Activated naive CD8-positive, alpha-beta T cell treated with anti-CD3 and anti-CD28 coated beads for 36 hours (primary cell): ENCODE data around the gene GRIA1. TPM values are rescaled to one million over a fixed set of nuclear protein-coding genes. Genes with fewer than 3 reads are reported as not detected.

ENCODE experiments used
- DNase-seq: peaks from one replicate; pipeline ENCODE4 v3.0.0; 2021
- H3K27ac Mint-ChIP-seq: one replicate; pipeline ENCODE4 v1.8.0; 2022; ENCODE audit warnings: mild to moderate bottlenecking, moderate library complexity, mixed read lengths
- H3K27me3 Mint-ChIP-seq: one replicate; pipeline ENCODE4 v1.8.0; 2022; ENCODE audit warnings: mild to moderate bottlenecking, mixed read lengths
- H3K36me3 Mint-ChIP-seq: one replicate; pipeline ENCODE4 v1.8.0; 2021; ENCODE audit warnings: mild to moderate bottlenecking, mixed read lengths
- H3K4me1 Mint-ChIP-seq: one replicate; pipeline ENCODE4 v1.8.0; 2021; ENCODE audit warnings: mixed read lengths
- H3K4me3 Mint-ChIP-seq: one replicate; pipeline ENCODE4 v1.8.0; 2022; ENCODE audit warnings: mild to moderate bottlenecking, moderate library complexity, mixed read lengths
- H3K9me3 Mint-ChIP-seq: one replicate; pipeline ENCODE4 v1.8.0; 2022; ENCODE audit warnings: mixed read lengths
- total RNA-seq, 2 experiments: library from RNA; stranded (reverse); gene quantifications; one replicate each; pipeline ENCODE4 v1.2.3, GENCODE V29; 2021

The GRIA1 gene
- total RNA-seq, 2 experiments from 2014 or later = not detected

DNA sequence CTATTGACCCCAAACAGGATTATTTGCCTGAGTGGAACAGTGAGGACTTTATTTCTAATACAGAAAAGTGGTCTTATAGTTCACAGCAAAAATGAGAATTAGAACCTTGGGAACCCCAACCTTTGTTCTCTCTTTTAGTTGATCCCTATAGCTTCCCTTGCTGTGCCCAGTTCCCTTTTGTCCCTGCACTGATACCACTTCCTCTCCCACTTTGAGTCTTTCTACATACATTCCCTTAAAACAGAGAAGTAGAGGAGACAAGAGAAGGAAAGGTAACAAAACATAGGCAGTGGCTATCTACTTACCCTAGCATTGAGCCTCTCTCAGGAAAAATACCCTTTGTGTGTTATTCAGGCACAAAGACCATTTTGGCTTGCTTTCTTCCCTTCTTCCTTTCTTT lies 301.8 kb downstream of the GRIA1 start:
- Mint-ChIP-seq H3K9me3 (no peaks in the 10 kb centered on the region), H3K27ac (no peak overlapping the region)

DNA sequence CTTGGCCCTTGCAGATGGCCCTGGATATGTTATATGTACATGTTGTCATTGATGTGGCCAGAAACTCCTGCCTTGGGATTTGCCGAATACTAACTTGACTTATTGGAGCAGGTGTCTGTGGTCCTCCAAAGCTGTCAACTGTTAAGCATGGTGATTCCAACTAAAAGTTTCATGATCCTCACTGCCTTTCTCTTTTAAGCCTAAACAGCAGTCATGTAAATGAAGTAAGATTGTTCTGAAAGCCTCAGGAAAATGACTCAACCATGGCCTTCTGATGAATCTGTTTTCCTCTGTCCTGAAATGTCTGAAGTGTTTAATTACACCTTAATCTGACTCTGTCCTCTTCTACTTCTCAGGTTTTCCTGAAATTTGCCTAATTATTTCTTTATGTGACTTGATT lies 303.2 kb downstream of the GRIA1 start:
- Mint-ChIP-seq H3K27ac (no peak overlapping the region), H3K4me1 (no peaks in the 10 kb centered on the region), H3K9me3 (no peaks in the 10 kb centered on the region), H3K36me3 (no peaks in the 10 kb centered on the region), H3K27me3 (no peaks in the 10 kb centered on the region), H3K4me3 (no peak overlapping the region)
- DNase-seq = no peak

More for the DNA sequence above, 301.8 kb downstream of the GRIA1 start:
- H3K36me3 Mint-ChIP-seq = no peaks in the 10 kb centered on the region
- H3K4me3 Mint-ChIP-seq = no peak overlapping the region
- no peaks in the 10 kb centered on the region for H3K4me1 Mint-ChIP-seq
- no peak for DNase-seq
- H3K27me3 Mint-ChIP-seq = peaks cover 7% of the 10 kb centered on the region

DNA sequence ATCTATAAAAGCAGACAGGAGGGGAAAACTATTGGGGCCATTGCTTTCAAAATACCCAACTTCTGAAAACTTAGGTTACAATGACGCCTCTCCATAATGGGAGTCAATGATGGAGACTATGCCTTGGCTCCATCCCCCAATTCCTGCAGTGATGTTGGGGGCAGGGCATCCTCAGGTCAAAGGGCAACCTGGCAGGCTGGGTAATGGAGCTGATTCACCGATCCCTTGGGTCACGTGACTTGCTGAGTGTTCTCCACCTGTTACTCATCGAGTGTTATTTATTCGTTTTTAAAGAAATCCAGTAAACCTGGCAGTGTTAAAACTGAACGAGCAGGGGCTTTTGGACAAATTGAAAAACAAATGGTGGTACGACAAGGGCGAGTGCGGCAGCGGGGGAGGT lies 303.9 kb downstream of the GRIA1 start:
- H3K4me3 Mint-ChIP-seq = no peak overlapping the region
- no peak for DNase-seq
- H3K27ac Mint-ChIP-seq = no peak overlapping the region
- H3K27me3 Mint-ChIP-seq = no peaks in the 10 kb centered on the region
- no peaks in the 10 kb centered on the region for H3K9me3 Mint-ChIP-seq
- no peaks in the 10 kb centered on the region for H3K36me3 Mint-ChIP-seq
- no peaks in the 10 kb centered on the region for H3K4me1 Mint-ChIP-seq

DNA sequence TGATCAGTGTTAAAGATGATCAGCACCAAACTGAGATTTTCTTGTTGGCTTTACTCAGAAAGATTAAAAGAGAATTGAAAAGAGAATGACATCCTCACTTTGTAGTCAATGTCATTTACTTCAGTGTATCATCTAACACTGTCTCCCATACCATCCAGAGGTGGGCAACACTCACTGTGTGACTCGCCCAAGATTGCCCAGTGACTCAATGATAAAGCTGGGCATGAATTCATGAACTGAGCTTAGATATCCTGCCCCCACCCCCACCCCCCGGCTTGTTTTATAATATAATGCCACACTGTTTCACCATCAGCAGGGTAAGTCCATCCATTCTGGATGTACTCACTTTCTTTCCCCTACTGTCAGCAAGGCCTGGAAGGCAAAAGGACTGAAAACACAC lies 306.1 kb downstream of the GRIA1 start:
- H3K4me1 Mint-ChIP-seq = no peaks in the 10 kb centered on the region
- DNase-seq = no peak
- H3K9me3 Mint-ChIP-seq = no peaks in the 10 kb centered on the region
- no peak overlapping the region for H3K4me3 Mint-ChIP-seq
- no peaks in the 10 kb centered on the region for H3K36me3 Mint-ChIP-seq
- no peak overlapping the region for H3K27ac Mint-ChIP-seq
- no peaks in the 10 kb centered on the region for H3K27me3 Mint-ChIP-seq

DNA sequence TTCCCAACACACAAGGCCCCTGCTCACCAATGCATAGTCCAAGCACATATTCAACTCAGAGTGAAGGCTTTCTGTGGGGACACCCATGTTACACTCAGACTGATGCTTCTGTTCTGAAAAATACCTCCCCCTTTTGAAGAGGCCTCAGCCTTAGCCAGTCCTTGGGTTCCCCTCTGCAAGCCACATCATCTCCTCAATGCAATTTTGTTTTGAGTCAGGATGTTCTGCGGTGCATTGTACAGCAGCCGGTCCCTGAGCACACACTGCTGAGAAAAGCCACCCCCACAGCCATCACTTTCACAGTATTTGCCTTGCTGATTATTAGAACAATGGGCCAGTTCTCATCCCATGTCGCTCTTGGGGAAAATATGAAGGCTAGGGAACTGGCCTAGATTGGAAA lies 307.0 kb downstream of the GRIA1 start:
- DNase-seq = no peak

DNA sequence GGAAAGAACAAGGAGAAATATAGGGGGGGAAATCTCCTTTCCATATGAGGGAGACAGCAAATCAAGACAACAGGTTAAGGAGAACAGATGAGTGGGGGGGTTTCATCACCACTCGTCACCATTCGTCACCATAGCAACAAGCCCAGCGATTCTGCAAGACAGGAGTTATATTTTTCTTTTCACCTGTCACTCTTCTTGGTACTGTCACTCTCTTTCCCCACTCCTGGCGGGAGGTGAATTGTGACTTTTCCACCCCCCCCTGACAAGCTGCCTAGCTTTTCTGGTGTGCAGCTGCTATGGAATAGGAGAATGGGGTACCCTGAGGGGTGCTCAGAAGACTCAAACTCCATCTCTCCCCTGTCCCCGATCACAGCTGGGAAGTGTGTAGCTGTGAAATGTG lies 308.4 kb downstream of the GRIA1 start:
- H3K36me3 Mint-ChIP-seq = no peaks in the 10 kb centered on the region
- no peaks in the 10 kb centered on the region for H3K4me1 Mint-ChIP-seq
- H3K27me3 Mint-ChIP-seq = no peaks in the 10 kb centered on the region
- no peak overlapping the region for H3K4me3 Mint-ChIP-seq
- H3K27ac Mint-ChIP-seq = no peak overlapping the region
- no peak for DNase-seq
- no peaks in the 10 kb centered on the region for H3K9me3 Mint-ChIP-seq

More for the DNA sequence above, 307.0 kb downstream of the GRIA1 start:
- Mint-ChIP-seq H3K4me3 (no peak overlapping the region), H3K27ac (no peak overlapping the region), H3K36me3 (no peaks in the 10 kb centered on the region), H3K4me1 (no peaks in the 10 kb centered on the region), H3K27me3 (no peaks in the 10 kb centered on the region), H3K9me3 (no peaks in the 10 kb centered on the region)

DNA sequence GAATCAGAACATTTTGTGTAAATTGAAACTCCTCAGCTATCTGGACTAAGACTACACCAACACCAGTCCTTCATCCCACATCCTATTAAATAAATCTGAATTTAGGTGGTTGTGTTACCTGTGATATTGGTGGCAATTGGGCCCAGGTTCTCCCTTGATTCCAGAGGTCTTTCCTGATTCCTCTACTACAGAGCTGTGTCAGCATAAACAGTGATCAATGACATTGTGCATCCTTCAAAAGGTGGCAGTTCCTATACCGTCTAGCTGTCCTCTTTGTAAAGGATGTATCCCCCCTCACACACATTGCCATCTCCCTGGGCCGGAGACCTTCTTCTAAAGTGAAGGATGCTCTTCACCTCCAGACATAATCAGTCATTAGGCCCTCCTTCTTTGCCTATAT lies 309.0 kb downstream of the GRIA1 start:
- no peak for DNase-seq
- Mint-ChIP-seq H3K9me3 (no peaks in the 10 kb centered on the region), H3K4me3 (no peak overlapping the region), H3K4me1 (no peaks in the 10 kb centered on the region), H3K27me3 (no peaks in the 10 kb centered on the region), H3K27ac (no peak overlapping the region), H3K36me3 (no peaks in the 10 kb centered on the region)

DNA sequence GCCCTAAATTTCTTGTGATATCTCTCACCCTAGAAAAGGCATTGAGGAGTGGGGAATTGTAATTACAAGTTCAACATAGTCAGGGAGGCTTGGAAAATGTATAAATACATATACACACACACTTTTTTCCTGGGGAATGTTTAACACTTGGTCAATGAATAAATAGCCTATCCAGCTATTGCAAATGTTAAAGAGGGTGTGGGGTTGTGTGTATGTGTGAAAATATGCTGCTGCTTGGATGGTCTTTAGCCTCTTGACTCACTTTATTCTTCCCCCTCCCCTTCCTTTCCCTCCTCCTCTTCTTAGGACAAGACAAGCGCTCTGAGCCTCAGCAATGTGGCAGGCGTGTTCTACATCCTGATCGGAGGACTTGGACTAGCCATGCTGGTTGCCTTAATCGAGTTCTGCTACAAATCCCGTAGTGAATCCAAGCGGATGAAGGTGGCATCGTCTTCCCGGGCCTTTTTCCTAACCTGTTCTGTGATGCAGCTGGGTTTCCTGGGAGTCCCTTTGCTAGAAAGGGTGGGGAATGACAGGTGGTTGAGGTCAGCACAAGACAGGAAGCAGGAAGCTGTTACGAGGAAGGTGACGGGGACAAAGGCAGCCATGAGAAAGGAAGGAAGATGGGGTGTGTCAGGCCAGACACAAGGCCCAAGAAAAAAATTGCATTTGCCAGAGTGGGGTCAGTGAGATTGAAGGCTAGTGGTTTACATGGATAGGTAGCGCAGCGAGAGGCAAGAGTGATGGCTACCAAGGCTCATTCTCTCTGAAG lies 311.8 kb downstream of the GRIA1 start:
- Mint-ChIP-seq H3K36me3 (no peaks in the 10 kb centered on the region), H3K27me3 (peaks cover 5% of the 10 kb centered on the region), H3K27ac (no peak overlapping the region), H3K4me1 (no peaks in the 10 kb centered on the region), H3K4me3 (no peak overlapping the region), H3K9me3 (no peaks in the 10 kb centered on the region)
- no peak for DNase-seq

DNA sequence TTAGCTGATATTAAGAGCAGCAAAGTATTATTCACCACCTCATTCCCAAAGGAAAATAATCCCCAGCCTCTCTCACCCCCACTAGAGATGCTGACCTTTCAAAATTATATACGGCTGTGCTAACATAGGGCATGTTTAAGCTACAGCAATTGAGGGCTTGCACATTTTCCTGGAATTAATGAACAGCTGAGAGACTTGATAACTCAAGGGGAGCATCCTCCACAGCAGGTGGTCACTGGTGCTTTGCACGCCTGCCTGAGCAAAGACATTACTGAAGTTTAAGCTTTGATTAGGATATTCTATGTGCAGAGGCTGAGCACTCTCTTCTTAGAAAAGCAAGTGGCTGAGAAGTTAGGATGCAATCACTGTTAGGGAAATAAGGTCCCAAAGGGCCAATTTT lies 317.3 kb downstream of the GRIA1 start:
- no peaks in the 10 kb centered on the region for H3K9me3 Mint-ChIP-seq

DNA sequence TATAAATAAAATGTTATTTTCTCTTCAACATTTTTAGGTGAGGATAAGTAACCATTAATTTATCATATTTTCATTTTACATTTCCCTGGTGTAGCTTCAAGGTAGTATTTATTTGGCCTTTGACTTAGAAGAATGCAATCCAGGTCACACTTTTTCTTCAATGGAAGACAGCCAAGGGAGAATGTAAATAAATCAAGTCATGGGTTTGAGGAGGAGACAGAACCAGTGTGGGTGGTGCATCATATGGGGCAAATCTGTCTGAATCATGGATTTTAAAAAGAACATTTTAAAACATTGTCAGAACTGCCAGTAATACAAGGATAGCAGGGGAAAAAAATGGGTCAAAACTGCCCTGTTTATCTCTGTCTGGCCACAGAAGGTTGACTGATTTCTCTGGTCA lies 318.7 kb downstream of the GRIA1 start:
- Mint-ChIP-seq H3K27me3 (peaks cover 7% of the 10 kb centered on the region), H3K4me3 (no peak overlapping the region), H3K4me1 (no peaks in the 10 kb centered on the region), H3K9me3 (no peaks in the 10 kb centered on the region), H3K36me3 (no peaks in the 10 kb centered on the region), H3K27ac (no peak overlapping the region)
- DNase-seq = no peak

More for the DNA sequence above, 317.3 kb downstream of the GRIA1 start:
- H3K27ac Mint-ChIP-seq = no peak overlapping the region
- H3K4me1 Mint-ChIP-seq = no peaks in the 10 kb centered on the region
- peaks cover 7% of the 10 kb centered on the region for H3K27me3 Mint-ChIP-seq
- H3K36me3 Mint-ChIP-seq = no peaks in the 10 kb centered on the region
- no peak overlapping the region for H3K4me3 Mint-ChIP-seq
- no peak for DNase-seq

DNA sequence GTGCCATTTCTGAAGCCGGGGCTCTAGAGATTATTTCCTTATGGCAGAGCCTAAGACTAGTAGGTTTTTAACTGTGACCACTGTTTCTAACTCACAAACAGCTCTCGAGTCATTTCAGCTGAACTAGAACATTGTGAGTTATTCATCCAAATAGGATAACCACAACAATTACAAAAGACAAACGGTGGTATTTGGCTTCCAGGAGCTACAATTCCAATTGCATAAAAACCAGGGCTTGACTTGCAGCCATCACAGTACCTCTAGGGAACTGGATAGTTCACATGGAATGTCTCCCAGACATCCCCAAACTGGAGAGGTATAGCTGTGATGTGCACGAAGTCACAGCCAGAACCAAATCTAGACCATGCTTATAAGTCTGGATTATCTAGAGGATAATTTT lies 323.4 kb downstream of the GRIA1 start:
- no peak overlapping the region for H3K27ac Mint-ChIP-seq
- H3K36me3 Mint-ChIP-seq = no peaks in the 10 kb centered on the region
- H3K9me3 Mint-ChIP-seq = no peaks in the 10 kb centered on the region
- H3K4me1 Mint-ChIP-seq = no peaks in the 10 kb centered on the region
- DNase-seq = no peak
- H3K4me3 Mint-ChIP-seq = no peak overlapping the region
- no peaks in the 10 kb centered on the region for H3K27me3 Mint-ChIP-seq

DNA sequence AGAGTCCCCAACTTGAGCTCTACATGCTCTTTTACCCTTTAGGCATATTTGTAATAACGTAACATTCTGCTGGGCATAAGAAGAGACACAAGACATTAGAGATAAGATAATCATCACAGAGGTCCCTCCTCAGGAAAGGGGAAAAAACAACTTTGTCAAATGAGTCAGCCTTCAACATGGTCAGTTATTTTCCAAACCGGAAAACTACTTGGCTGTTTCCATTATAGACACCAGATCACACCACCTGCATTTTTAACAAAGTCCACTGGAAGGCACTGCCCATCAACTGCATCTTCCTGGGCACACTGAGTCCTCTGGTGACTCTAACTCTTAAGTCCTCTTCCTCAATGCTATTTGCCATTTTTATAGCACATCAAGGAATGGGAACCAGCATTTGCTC lies 326.4 kb downstream of the GRIA1 start:
- Mint-ChIP-seq H3K4me1 (no peaks in the 10 kb centered on the region), H3K4me3 (no peak overlapping the region), H3K9me3 (no peaks in the 10 kb centered on the region), H3K27me3 (no peaks in the 10 kb centered on the region), H3K27ac (no peak overlapping the region), H3K36me3 (no peaks in the 10 kb centered on the region)
- no peak for DNase-seq

DNA sequence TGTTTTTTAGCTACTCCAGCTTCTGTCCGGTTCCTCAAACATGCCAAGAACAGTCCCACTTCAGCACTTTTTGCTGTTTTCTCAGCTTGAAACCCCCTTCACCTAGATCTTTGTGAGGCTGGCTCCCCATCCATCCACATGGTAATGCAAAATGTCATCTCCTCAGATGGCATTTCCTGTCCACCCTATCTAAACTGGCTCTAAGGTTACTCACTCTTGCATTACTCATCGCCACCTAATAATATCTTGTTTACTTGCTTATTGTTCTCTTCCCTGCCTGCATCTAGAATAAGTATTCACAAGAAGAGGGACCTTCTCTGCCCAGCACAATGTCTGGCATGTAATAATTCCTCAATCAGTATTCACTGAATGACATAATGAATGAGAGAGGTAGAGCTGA lies 328.2 kb downstream of the GRIA1 start:
- Mint-ChIP-seq H3K27me3 (no peaks in the 10 kb centered on the region), H3K36me3 (no peaks in the 10 kb centered on the region), H3K9me3 (no peaks in the 10 kb centered on the region), H3K4me1 (no peaks in the 10 kb centered on the region), H3K27ac (no peak overlapping the region), H3K4me3 (no peak overlapping the region)
- no peak for DNase-seq

DNA sequence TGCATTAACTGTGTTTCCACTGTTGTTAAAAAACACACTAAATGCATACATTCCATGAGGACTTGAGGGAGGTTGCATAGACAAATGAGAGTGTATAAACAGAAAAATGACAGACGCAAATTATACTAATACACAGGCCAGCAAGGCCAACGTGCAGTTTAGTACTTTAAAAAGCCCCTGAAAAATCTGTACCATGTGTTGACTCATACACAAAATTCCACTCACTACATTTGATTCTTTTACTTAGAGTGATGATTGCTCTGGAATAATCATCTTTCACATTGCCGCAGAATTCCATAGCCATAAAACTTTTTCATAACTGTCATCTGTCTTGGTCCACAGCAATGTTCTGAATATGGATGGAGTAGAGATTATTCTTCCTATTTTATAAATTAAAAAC lies 332.6 kb downstream of the GRIA1 start:
- no peaks in the 10 kb centered on the region for H3K4me1 Mint-ChIP-seq
- H3K9me3 Mint-ChIP-seq = no peaks in the 10 kb centered on the region
- no peak overlapping the region for H3K4me3 Mint-ChIP-seq
- DNase-seq = no peak
- no peak overlapping the region for H3K27ac Mint-ChIP-seq
- H3K36me3 Mint-ChIP-seq = no peaks in the 10 kb centered on the region
- no peaks in the 10 kb centered on the region for H3K27me3 Mint-ChIP-seq

DNA sequence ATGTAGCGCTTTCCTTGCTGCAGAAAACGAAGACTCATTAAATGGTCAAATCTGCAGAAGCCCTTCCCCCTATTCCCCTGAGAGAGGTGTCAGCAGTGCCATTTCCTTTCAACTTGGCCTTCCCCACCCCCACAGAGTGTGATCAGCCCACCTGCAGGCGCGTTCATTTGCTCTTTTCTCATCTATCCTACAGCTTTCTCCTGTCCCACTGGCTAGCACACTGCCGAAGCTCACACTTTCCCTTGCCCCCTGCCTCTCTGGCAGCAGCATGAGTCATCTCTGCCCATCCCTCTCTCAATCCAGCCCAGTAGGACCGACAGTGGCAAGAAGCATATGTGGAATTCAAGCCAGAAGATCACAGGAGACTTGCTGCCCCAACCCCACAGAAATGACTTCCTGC lies 334.4 kb downstream of the GRIA1 start:
- DNase-seq = no peak
- Mint-ChIP-seq H3K36me3 (no peaks in the 10 kb centered on the region), H3K4me1 (no peaks in the 10 kb centered on the region), H3K27ac (no peak overlapping the region), H3K9me3 (no peaks in the 10 kb centered on the region), H3K4me3 (no peak overlapping the region), H3K27me3 (no peaks in the 10 kb centered on the region)

DNA sequence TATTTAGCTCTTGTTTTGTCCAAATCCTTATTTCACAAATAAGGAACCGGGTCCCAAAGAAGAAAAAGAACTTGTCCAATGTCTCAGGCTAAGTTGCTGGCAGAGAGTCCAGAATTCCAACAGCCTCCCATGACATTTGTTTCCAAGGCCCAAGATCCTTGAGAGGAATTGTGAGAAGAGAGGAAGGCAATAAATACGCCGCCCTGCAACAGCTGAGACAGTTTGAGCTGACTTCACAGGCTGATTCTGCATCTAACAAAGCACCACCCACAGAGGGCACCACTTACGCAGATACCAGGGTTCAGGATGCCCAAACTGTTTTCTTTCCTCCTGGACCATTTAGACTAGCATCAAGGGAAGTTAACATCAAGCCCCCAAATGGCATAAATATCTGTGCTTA lies 336.9 kb downstream of the GRIA1 start:
- H3K9me3 Mint-ChIP-seq = no peaks in the 10 kb centered on the region

More for the DNA sequence above, 336.9 kb downstream of the GRIA1 start:
- Mint-ChIP-seq H3K27me3 (no peaks in the 10 kb centered on the region), H3K4me1 (no peaks in the 10 kb centered on the region), H3K27ac (no peak overlapping the region), H3K36me3 (no peaks in the 10 kb centered on the region), H3K4me3 (no peak overlapping the region)
- DNase-seq = no peak
